SKM-1 (cell line): Measurements from ENCODE around the gene RCOR1.
"Not testable (repeated sequence)": the region's sequence is repeated elsewhere in the genome, so short reads cannot be mapped to it uniquely, and the experiment has no call there.

Experiments used
- DNase-seq: peaks from one replicate; lab custom pipeline; 2025; ENCODE audit not compliant: unreplicated experiment; lab: John Stamatoyannopoulos, UW

Gene RCOR1

GRCh38 chr14:102570334-102570995, 22.0 kb upstream of the RCOR1 start:
- no peak for DNase-seq

DNA sequence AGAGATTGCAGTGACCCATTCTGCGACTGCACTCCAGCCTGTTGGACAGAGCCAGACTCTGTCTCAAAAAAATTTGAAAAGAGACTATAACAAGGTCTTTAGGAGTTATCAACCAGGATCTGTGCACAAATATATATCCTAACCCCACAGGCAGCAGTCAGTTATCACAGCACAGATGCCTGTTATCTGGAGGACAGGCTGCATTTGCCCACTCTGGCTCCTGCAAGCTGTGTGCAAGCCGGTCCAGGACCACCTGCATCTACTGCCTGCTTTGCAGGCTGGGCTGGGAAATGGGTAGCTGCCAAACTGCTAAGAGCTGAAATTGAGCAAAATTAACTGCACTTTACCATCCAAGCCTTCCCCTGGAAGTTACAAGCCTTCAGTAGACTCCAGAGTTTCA, 21.4 kb upstream of the RCOR1 start:
- no peak for DNase-seq

GRCh38 chr14:102571478-102572042, 20.9 kb upstream of the RCOR1 start:
- no peak for DNase-seq

DNA sequence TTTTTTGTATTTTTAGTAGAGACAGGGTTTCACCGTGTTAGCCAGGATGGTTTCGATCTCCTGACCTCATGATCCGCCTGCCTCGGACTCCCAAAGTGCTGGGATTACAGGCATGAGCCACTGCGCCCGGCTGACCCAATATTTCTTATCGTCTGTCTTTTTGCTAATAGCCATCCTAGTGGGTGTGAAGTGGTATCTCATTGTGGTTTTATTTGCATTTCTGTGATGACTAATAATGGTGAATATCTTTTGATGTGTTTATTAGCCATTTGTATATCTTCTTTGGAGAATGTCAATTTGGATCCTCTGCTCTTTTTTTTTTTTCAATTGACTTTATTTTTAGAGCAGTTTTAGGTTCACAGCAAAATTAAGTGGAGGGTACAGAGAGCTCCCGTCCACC, 19.3 kb upstream of the RCOR1 start:
- not testable (repeated sequence) for DNase-seq

DNA sequence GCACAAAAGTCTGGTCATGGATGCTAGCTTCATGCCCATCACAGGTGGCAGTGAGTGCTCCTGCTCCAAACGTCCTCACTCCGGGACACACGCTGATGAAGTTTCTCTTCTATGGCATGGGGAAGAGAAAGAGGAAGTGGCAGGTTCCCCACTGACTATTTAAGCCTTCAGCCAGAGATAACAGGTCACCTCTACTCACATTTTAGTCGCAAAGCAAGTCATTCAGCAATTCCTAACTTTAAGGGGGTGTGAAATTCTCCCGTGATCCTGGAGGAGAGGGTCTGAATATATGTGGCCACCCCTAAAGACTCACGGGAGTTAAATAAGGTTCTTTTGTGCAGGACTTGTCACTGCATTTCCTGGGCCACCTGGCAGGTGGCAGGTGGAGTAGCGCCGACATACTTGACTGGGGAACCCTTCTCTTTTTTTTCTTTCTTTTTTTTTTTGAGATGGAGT, 18.8 kb upstream of the RCOR1 start:
- DNase-seq, result peak; percentile 32

- DNase-seq, result no peak
Measured at GRCh38 chr14:102574281-102575159, 17.9 kb upstream of the RCOR1 start.

DNA sequence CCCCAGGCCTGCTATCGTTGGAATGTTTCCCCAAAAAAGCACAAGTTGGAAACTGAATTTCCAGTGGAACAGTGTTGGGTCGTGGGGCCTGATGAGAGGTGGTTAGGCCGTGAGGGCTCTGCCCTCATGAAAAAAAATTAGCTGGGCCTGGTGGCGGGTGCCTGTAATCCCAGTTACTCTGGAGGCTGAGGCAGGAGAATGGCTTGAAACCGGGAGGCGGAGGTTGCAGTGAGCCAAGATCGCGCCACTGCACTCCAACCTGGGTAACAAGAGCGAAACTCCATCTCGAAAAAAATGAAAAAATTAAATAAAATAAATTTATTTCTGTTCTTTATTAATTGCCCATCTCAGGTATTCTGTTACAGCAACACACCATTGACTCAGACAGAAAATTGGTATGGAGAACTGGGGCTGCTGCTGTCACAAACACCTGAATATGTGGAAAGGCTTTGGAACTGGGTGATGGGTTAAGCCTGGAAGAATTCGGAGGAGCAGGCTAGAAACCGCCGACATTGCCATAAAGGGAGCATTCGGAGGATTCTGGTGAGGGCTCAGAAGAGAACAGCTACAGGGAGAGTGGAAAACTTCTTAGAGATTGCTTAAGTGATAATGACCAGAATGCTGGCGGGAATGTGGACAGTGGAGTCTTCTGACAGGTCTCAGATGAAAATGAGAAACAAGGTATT, 17.1 kb upstream of the RCOR1 start:
- no peak for DNase-seq

GRCh38 chr14:102575846-102576428, 16.5 kb upstream of the RCOR1 start:
- not testable (repeated sequence) for DNase-seq

GRCh38 chr14:102578821-102579220, 13.6 kb upstream of the RCOR1 start:
- DNase-seq, result no peak

GRCh38 chr14:102579696-102580549, 12.5 kb upstream of the RCOR1 start:
- DNase-seq, result no peak

DNA sequence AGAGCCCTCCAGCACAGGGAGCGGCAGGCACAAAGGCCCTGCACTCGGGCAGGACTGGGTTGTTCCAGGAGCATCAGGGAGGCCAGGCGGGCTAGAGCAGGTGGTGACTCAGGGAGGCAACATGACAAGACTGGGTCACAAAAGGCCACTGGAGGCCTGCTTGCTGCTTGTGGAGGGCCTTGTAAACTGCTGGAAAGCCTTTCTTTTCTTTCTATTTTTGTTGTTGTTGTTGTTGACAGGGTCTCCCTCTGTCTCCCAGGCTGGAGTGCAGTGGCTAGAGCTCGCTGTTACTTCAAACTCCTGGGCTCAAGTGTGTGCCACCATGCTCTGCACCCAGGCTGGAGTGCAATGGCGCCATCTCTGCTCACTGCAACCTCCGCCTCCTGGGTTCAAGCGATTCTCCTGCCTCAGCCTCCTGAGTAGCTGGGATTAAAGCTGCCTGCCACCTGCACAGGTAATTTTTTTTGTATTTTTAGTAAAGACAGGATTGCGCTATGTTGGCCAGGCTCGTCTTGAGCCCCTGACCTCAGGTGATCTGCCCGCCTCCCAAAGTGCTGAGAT, 11.8 kb upstream of the RCOR1 start:
- DNase-seq, result no peak

GRCh38 chr14:102581193-102581592, 11.3 kb upstream of the RCOR1 start:
- no peak for DNase-seq

DNA sequence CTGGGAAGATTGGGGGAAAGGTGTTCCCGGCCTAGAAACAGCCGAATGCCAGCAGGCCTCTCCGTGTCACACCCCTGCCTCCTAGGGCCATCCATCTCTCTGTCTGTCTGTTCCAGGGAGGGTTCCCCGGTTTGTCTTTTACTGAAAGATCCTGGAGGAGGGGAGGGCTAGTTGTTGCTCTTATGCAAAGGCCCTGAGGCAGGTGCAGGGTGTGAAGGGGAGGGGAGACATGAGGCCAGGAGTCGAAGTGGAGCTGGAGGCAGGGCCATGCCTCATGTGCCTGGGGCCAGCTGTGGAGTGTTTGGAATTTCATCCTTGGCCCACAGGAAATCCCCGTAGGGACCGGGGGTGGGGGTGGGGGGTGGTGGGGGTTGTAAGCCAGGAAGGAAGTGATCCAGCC, 8.7 kb upstream of the RCOR1 start:
- DNase-seq, result no peak

DNA sequence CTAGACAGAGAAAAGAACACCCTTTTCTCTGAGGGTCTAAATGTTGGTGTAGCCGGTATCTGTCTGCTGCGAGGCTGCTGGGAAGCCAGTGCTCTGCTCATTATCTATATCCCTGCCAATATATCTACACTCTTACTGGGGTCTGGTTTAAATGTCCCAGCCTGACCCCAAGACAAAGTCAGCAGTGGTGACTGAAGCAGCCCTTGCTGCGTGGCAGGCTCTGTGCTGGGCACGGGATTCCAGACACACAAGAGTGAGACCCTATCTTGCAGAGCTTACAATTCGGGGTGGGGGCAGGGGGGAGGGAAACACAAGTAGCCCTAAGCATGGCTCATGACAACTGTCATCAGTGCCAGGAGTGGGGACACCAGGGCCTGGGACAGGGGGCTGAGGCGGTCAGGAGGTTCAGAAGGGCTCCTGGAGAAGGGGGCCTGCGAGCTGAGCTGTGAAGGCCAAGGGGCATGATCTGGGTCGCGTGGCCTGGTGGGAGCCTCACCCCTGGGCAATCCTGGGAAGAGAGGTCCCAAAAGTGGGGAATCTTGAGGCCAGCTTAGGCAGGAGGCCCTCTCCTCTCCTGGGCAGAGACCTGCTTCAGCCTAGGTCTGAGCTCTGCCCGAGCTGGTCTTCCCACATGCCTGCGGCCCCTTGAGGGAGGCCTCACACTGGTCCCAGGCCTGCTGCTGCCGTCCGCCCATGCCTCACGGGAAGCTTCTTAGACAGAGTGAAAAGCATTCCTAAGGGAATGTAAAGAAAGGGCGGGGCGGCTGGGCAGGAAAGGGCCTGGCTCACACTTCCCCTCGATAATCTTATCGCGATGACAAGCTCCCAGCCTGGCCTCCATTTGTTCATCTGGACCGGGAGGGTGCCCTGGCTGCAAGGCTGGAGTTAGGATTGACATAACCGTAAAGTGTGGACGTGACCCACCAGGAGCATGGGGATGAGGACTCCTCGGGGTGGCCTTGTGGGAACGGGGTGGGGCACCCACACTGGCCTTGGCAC, 7.3 kb upstream of the RCOR1 start:
- DNase-seq, result no peak

- DNase-seq, result no peak
Measured at GRCh38 chr14:102586420-102587104, 5.9 kb upstream of the RCOR1 start.

DNA sequence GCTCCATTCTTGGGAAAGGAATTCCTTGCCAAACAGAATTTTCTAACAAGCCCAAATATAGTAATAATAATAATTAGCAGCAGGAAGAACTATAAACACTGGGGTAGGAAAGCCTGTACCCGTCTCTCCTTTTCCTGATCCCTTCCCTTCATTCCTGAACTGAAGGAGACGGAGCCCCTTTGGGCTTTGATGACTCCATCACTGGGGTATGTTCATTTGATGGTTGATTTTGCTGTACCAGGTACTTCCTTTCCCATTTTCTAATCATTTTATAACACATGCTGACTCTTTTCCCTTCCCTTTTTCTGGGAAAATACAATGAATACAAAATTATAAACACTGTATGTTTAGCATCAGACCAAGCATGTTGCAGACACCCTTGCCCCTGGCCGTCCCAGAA, 3.6 kb upstream of the RCOR1 start:
- DNase-seq, result no peak

DNA sequence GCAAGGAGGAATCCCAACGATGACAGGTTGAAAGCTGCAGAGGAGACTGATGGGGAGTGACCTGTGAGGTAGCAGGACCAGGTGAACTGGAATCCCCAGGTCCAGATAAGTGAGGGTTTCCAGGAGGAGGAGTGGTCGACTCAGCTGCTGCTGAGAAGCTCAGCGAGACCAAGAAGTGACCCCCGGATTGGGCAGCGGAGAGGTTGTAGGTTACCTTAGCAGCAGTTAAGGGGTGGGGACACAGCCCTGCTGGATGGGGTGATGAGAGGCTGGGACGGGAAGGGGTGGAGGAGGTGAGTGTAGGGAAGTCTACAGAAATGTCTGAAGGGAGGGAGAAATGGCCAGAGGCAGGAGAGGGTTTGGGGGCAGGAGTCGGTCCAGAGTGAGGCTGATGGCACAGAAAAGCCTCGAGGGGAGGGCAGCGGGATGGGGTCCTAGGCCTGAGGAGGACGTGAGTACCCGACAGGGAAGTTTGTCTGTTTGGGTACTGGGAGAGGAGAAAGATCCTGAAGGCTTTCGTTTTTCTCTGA, 2.6 kb upstream of the RCOR1 start:
- no peak for DNase-seq

DNA sequence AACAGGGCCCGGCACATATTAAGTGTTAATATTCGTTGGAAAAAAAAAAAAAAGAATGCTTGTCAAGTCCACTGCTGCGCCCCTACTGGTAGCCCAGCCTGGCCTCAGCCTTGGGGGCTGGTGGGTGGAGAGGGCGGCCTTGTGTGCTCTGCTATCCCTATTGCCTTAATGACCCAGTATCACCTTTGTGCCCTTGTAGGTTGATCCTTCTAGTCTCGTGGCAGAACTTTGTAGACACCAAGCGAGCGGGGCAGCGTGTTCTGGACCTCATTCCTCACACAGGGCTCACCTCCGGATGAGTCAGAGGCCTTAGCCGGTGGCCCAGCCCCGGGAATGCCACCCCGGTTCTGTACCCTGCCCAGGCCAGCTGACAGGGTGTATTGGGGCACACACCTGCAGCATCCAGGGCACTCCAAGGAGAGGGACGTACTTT, 1.8 kb upstream of the RCOR1 start:
- no peak for DNase-seq
